ENCODE measurements around the gene AGBL1.

DNA sequence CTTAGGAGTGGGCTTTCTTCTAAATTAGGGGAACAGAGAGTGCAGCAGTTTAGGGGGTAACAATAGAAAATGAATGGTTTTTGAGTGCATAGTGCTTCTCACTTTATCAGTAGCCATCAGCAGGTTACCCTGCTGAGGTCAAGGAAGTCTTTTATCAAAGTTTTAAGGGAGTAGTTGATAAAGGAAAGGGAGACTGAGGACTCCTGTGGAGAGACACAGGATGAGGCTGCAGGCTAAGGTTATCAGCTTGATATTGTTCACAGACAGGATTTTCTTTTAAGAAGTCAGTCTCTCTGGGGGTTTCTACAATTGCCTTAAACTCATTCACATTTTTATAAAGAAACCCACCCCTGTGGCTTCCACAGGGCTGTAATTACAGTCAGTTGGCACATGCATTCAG, 205.0 kb downstream of the AGBL1 start:
- no peak for TF ChIP-seq EZH2 (IDR thresholded peaks at IDR 0.05; ENCODE audit: low read depth)
- TF ChIP-seq, protein P1, sequence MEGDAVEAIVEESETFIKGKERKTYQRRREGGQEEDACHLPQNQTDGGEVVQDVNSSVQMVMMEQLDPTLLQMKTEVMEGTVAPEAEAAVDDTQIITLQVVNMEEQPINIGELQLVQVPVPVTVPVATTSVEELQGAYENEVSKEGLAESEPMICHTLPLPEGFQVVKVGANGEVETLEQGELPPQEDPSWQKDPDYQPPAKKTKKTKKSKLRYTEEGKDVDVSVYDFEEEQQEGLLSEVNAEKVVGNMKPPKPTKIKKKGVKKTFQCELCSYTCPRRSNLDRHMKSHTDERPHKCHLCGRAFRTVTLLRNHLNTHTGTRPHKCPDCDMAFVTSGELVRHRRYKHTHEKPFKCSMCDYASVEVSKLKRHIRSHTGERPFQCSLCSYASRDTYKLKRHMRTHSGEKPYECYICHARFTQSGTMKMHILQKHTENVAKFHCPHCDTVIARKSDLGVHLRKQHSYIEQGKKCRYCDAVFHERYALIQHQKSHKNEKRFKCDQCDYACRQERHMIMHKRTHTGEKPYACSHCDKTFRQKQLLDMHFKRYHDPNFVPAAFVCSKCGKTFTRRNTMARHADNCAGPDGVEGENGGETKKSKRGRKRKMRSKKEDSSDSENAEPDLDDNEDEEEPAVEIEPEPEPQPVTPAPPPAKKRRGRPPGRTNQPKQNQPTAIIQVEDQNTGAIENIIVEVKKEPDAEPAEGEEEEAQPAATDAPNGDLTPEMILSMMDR (conservative IDR thresholded peaks at IDR 0.05), result no peak

Data from PC-9 (cell line).